ENCODE data around the gene GIMAP5. TPM values are rescaled to one million over a fixed set of nuclear protein-coding genes. Genes with fewer than 3 reads are reported as not detected.
A peak's percentile ranks its signal among the peaks of the same experiment; 100 is the strongest.

GIMAP5 gene
- total RNA-seq, 2 donors from 2014 or later: 5.3 to 11.9 TPM

- Histone ChIP-seq H3K9me3 (no peaks in the 10 kb centered on the region), H3K4me1 (no peaks in the 10 kb centered on the region), H3K27me3 (no peaks in the 10 kb centered on the region), H3K27ac (peak overlapping the region in 2 of 4 donors; percentile 24 to 40), H3K4me3 (no peak overlapping the region), H3K36me3 (replicated peaks in 1 of 2; ENCODE audit: insufficient read depth in 1 of 2, low read depth in 2 of 2) (no peaks in the 10 kb centered on the region)
- no peak for ATAC-seq
- intact Hi-C loops (cut with DNase I): no loop called here
- DNase-seq: no peak
- 47 to 49% methylated on average over 4 of the region's 4 CpGs for WGBS, 2 donors
- TF ChIP-seq CTCF (IDR thresholded peaks at IDR 0.05) (no peak), POLR2A (IDR thresholded peaks at IDR 0.05) (no peak)
Measured at GRCh38 chr7:150715738-150716137, 21.5 kb upstream of the GIMAP5 start.

- H3K27me3 ChIP-seq: no peaks in the 10 kb centered on the region
- H3K9me3 ChIP-seq: no peaks in the 10 kb centered on the region
- intact Hi-C loops (cut with DNase I): no loop called here
- WGBS, 2 donors: 39 to 46% methylated on average over 5 of the region's 5 CpGs
- TF ChIP-seq CTCF (IDR thresholded peaks at IDR 0.05) (no peak), POLR2A (IDR thresholded peaks at IDR 0.05) (peak in 2 of 3 donors; percentile 30 to 45)
- H3K4me3 ChIP-seq: peak within 1 kb of the TSS in 1 of 2 donors; percentile 0
- peak within 1 kb of the TSS in 2 of 4 donors; percentile 24 to 40 for H3K27ac ChIP-seq
- ATAC-seq (peak; percentile 35), DNase-seq (peak in 1 of 4 donors; percentile 51)
- H3K4me1 ChIP-seq: no peaks in the 10 kb centered on the region
- no peaks in the 10 kb centered on the region for H3K36me3 ChIP-seq (replicated peaks in 1 of 2; ENCODE audit: insufficient read depth in 1 of 2, low read depth in 2 of 2)
Measured at GRCh38 chr7:150716368-150716767, 20.9 kb upstream of the GIMAP5 start, which contains the start of gene GIMAP1. TSS of gene GIMAP1 (plus strand) at chr7:150716613. CDS start at chr7:150719048, 2,435 bp downstream.

- no peaks in the 10 kb centered on the region for H3K9me3 ChIP-seq
- H3K27me3 ChIP-seq: no peaks in the 10 kb centered on the region
- H3K36me3 ChIP-seq (replicated peaks in 1 of 2; ENCODE audit: insufficient read depth in 1 of 2, low read depth in 2 of 2): no peaks in the 10 kb centered on the region
- intact Hi-C loops (cut with DNase I): no loop called here
- no peak for TF ChIP-seq POLR2A (IDR thresholded peaks at IDR 0.05)
- no peak for TF ChIP-seq CTCF (IDR thresholded peaks at IDR 0.05)
- no peaks in the 10 kb centered on the region for H3K4me1 ChIP-seq
- H3K4me3 ChIP-seq: peak overlapping the region in 1 of 2 donors; percentile 0
- peak overlapping the region in 2 of 4 donors; percentile 24 to 40 for H3K27ac ChIP-seq
- WGBS, 2 donors: 55 to 73% methylated on average over 4 of the region's 4 CpGs
- no peak for ATAC-seq
- DNase-seq: no peak
Measured at GRCh38 chr7:150716939-150717338, 20.3 kb upstream of the GIMAP5 start.

- WGBS, 2 donors: 52 to 66% methylated on average over 4 of the region's 4 CpGs
- ATAC-seq (no peak), DNase-seq (no peak)
- H3K27me3 ChIP-seq: no peaks in the 10 kb centered on the region
- no peaks in the 10 kb centered on the region for H3K4me1 ChIP-seq
- H3K9me3 ChIP-seq: no peaks in the 10 kb centered on the region
- TF ChIP-seq POLR2A (IDR thresholded peaks at IDR 0.05): peak in 1 of 3 donors; percentile 19
- TF ChIP-seq CTCF (IDR thresholded peaks at IDR 0.05): no peak
- intact Hi-C loops (cut with DNase I): no loop called here
- no peak overlapping the region for H3K4me3 ChIP-seq
- peak overlapping the region in 1 of 4 donors; percentile 28 for H3K27ac ChIP-seq
- no peaks in the 10 kb centered on the region for H3K36me3 ChIP-seq (replicated peaks in 1 of 2; ENCODE audit: insufficient read depth in 1 of 2, low read depth in 2 of 2)
Measured at GRCh38 chr7:150717814-150718420, 19.3 kb upstream of the GIMAP5 start.

GRCh38 chr7:150719436-150719835, 17.8 kb upstream of the GIMAP5 start:
- no peak overlapping the region for H3K4me3 ChIP-seq
- H3K9me3 ChIP-seq: no peaks in the 10 kb centered on the region
- no peak overlapping the region for H3K27ac ChIP-seq
- DNase-seq (no peak), ATAC-seq (no peak)
- TF ChIP-seq POLR2A (IDR thresholded peaks at IDR 0.05): no peak
- TF ChIP-seq CTCF (IDR thresholded peaks at IDR 0.05): no peak
- no peaks in the 10 kb centered on the region for H3K4me1 ChIP-seq
- no peaks in the 10 kb centered on the region for H3K36me3 ChIP-seq (replicated peaks in 1 of 2; ENCODE audit: insufficient read depth in 1 of 2, low read depth in 2 of 2)
- WGBS, 2 donors: 68 to 71% methylated on average over 4 of the region's 4 CpGs
- no peaks in the 10 kb centered on the region for H3K27me3 ChIP-seq
- intact Hi-C loops (cut with DNase I): no loop called here

Measured in body of pancreas (tissue), 4 donors.